Naive B cell (primary cell): ENCODE data around the gene RAP2A. TPM values are rescaled to one million over a fixed set of nuclear protein-coding genes. Genes with fewer than 3 reads are reported as not detected.

Experiments
- ATAC-seq, 2 donors: fragments of 150-1000 bp; cut with Tn5 transposase; 2 replicates each; pipeline ENCODE4 v1.10.0; 2021; ENCODE audit warnings: low read depth in 2 of 2, mild to moderate bottlenecking in 2 of 2, moderate library complexity in 2 of 2
- DNase-seq: peaks from one replicate; pipeline ENCODE4 v3.0.0; 2022
- H3K27ac Mint-ChIP-seq, 6 donors: one replicate each; pipeline ENCODE4 v1.8.0; 2020 to 2022; ENCODE audit warnings: mild to moderate bottlenecking in 6 of 6, mixed read lengths in 6 of 6, moderate library complexity in 5 of 6, inconsistent platforms in 2 of 6
- H3K27me3 Mint-ChIP-seq, 3 donors: one replicate each; pipeline ENCODE4 v1.8.0; 2021 to 2022; ENCODE audit warnings: mixed read lengths in 3 of 3, mild to moderate bottlenecking in 1 of 3
- H3K36me3 Mint-ChIP-seq, 2 donors: one replicate each; pipeline ENCODE4 v1.8.0; 2020 to 2022; ENCODE audit warnings: mixed read lengths in 2 of 2, inconsistent platforms in 1 of 2, mild to moderate bottlenecking in 1 of 2
- H3K4me1 Mint-ChIP-seq, 3 donors: one replicate each; pipeline ENCODE4 v1.8.0; 2020 to 2022; ENCODE audit warnings: mixed read lengths in 3 of 3, inconsistent platforms in 1 of 3, mild to moderate bottlenecking in 1 of 3, moderate library complexity in 1 of 3
- H3K4me3 Mint-ChIP-seq, 8 donors: one replicate each; pipeline ENCODE4 v1.8.0; 2020 to 2022; ENCODE audit warnings: mild to moderate bottlenecking in 8 of 8, mixed read lengths in 8 of 8, moderate library complexity in 8 of 8, inconsistent platforms in 2 of 8
- H3K9me3 Mint-ChIP-seq, 7 donors: one replicate each; pipeline ENCODE4 v1.8.0; 2020 to 2022; ENCODE audit warnings: mixed read lengths in 7 of 7, mild to moderate bottlenecking in 5 of 7, inconsistent platforms in 2 of 7, moderate library complexity in 1 of 7
- polyA plus RNA-seq, 6 donors: library from polyadenylated mRNA; unstranded; fragments of 300-500 nt; fragmentation: Illumina TruSeq; gene quantifications; one replicate each; pipeline ENCODE4 v1.2.3, GENCODE V29; 2021; ENCODE audit warnings: low read depth in 6 of 6

The RAP2A gene
- polyA plus RNA-seq, 6 donors from 2014 or later = 1.2 to 2.7 (median 1.7) TPM

- Mint-ChIP-seq H3K27me3 (peaks cover 0 to 30% (median 7%) of the 10 kb centered on the region in 3 donors), H3K4me3 (no peak overlapping the region), H3K4me1 (peaks cover 16 to 20% (median 20%) of the 10 kb centered on the region in 3 donors), H3K27ac (no peak overlapping the region), H3K9me3 (peaks cover 0 to 7% (median 0%) of the 10 kb centered on the region in 7 donors), H3K36me3 (no peaks in the 10 kb centered on the region)
- DNase-seq (no peak), ATAC-seq (no peak)
These were observed 3.7 kb upstream of the RAP2A start for GRCh38 chr13:97430296-97430695.

GRCh38 chr13:97431171-97431764 is 2.7 kb upstream of the RAP2A start:
- Mint-ChIP-seq H3K27ac (no peak overlapping the region), H3K4me3 (peak overlapping the region in 4 of 8 donors; percentile 46 to 92 (median 69)), H3K9me3 (peaks cover 0 to 4% (median 0%) of the 10 kb centered on the region in 7 donors), H3K4me1 (peaks cover 20 to 23% (median 23%) of the 10 kb centered on the region in 3 donors), H3K27me3 (peaks cover 0 to 23% (median 7%) of the 10 kb centered on the region in 3 donors), H3K36me3 (no peaks in the 10 kb centered on the region)
- no peak for DNase-seq
- no peak for ATAC-seq

GRCh38 chr13:97432232-97432916 is 1.6 kb upstream of the RAP2A start:
- Mint-ChIP-seq H3K4me3 (peak overlapping the region; percentile 87 to 99 (median 97)), H3K27me3 (peaks cover 0 to 22% (median 7%) of the 10 kb centered on the region in 3 donors), H3K27ac (peak overlapping the region; percentile 98 to 100 (median 100)), H3K4me1 (peaks cover 20 to 23% (median 23%) of the 10 kb centered on the region in 3 donors), H3K36me3 (no peaks in the 10 kb centered on the region), H3K9me3 (peaks cover 0 to 4% (median 0%) of the 10 kb centered on the region in 7 donors)
- no peak for DNase-seq
- ATAC-seq = no peak

GRCh38 chr13:97432917-97433726 is 847 bp upstream of the RAP2A start:
- ATAC-seq (peak; percentile 71 to 73), DNase-seq (peak; percentile 99)
- Mint-ChIP-seq H3K27me3 (peaks cover 0 to 22% (median 7%) of the 10 kb centered on the region in 3 donors), H3K4me1 (peaks cover 20 to 23% (median 23%) of the 10 kb centered on the region in 3 donors), H3K9me3 (peaks cover 0 to 4% (median 0%) of the 10 kb centered on the region in 7 donors), H3K36me3 (no peaks in the 10 kb centered on the region), H3K4me3 (peak overlapping the region; percentile 87 to 99 (median 97)), H3K27ac (peak overlapping the region; percentile 98 to 100 (median 100))

GRCh38 chr13:97434397-97435201 is 630 bp downstream of the RAP2A start:
- H3K27ac Mint-ChIP-seq = peak overlapping the region; percentile 73 to 98 (median 87)
- peak overlapping the region; percentile 85 to 95 (median 92) for H3K4me3 Mint-ChIP-seq
- ATAC-seq (peak in 1 of 2 donors; percentile 0), DNase-seq (peak; percentile 42)
- H3K36me3 Mint-ChIP-seq = no peaks in the 10 kb centered on the region
- H3K9me3 Mint-ChIP-seq = peaks cover 0 to 4% (median 0%) of the 10 kb centered on the region in 7 donors
- H3K4me1 Mint-ChIP-seq = peaks cover 20 to 23% (median 23%) of the 10 kb centered on the region in 3 donors
- peaks cover 0 to 10% (median 2%) of the 10 kb centered on the region in 3 donors for H3K27me3 Mint-ChIP-seq

- ATAC-seq = no peak
- DNase-seq = no peak
- Mint-ChIP-seq H3K9me3 (peaks cover 0 to 4% (median 0%) of the 10 kb centered on the region in 7 donors), H3K4me3 (peak overlapping the region; percentile 85 to 95 (median 92)), H3K36me3 (no peaks in the 10 kb centered on the region), H3K4me1 (peaks cover 20 to 23% (median 23%) of the 10 kb centered on the region in 3 donors), H3K27me3 (peaks cover 0 to 7% (median 0%) of the 10 kb centered on the region in 3 donors), H3K27ac (peak overlapping the region in 2 of 6 donors; percentile 89 to 98)
These were observed 1.4 kb downstream of the RAP2A start for GRCh38 chr13:97435323-97435722.

GRCh38 chr13:97435794-97436193 is 1.8 kb downstream of the RAP2A start:
- H3K4me3 Mint-ChIP-seq = peak overlapping the region in 5 of 8 donors; percentile 47 to 92 (median 68)
- H3K27me3 Mint-ChIP-seq = peaks cover 0 to 5% (median 0%) of the 10 kb centered on the region in 3 donors
- peak overlapping the region in 2 of 6 donors; percentile 46 to 98 for H3K27ac Mint-ChIP-seq
- no peak for DNase-seq
- H3K4me1 Mint-ChIP-seq = peaks cover 20 to 23% (median 23%) of the 10 kb centered on the region in 3 donors
- peaks cover 0 to 4% (median 0%) of the 10 kb centered on the region in 7 donors for H3K9me3 Mint-ChIP-seq
- H3K36me3 Mint-ChIP-seq = no peaks in the 10 kb centered on the region
- no peak for ATAC-seq

- ATAC-seq = no peak
- Mint-ChIP-seq H3K36me3 (no peaks in the 10 kb centered on the region), H3K4me3 (peak overlapping the region in 1 of 8 donors; percentile 87), H3K4me1 (peaks cover 20 to 23% (median 20%) of the 10 kb centered on the region in 3 donors), H3K9me3 (peaks cover 0 to 4% (median 0%) of the 10 kb centered on the region in 7 donors), H3K27me3 (no peaks in the 10 kb centered on the region), H3K27ac (no peak overlapping the region)
- DNase-seq = no peak
These were observed 2.9 kb downstream of the RAP2A start for GRCh38 chr13:97436845-97437244.

GRCh38 chr13:97437729-97438128 is 3.8 kb downstream of the RAP2A start:
- Mint-ChIP-seq H3K4me1 (peaks cover 12 to 15% (median 14%) of the 10 kb centered on the region in 3 donors), H3K4me3 (no peak overlapping the region), H3K27me3 (no peaks in the 10 kb centered on the region), H3K36me3 (no peaks in the 10 kb centered on the region), H3K9me3 (peaks cover 0 to 4% (median 0%) of the 10 kb centered on the region in 7 donors), H3K27ac (no peak overlapping the region)
- DNase-seq = no peak
- ATAC-seq = no peak

- ATAC-seq (no peak), DNase-seq (no peak)
- Mint-ChIP-seq H3K4me1 (peaks cover 6 to 13% (median 6%) of the 10 kb centered on the region in 3 donors), H3K4me3 (no peak overlapping the region), H3K27ac (no peak overlapping the region), H3K9me3 (no peaks in the 10 kb centered on the region), H3K36me3 (no peaks in the 10 kb centered on the region), H3K27me3 (no peaks in the 10 kb centered on the region)
These were observed 5.1 kb downstream of the RAP2A start for GRCh38 chr13:97438856-97439595.

GRCh38 chr13:97440598-97441170 is 6.7 kb downstream of the RAP2A start:
- peaks cover 0 to 5% (median 2%) of the 10 kb centered on the region in 3 donors for H3K4me1 Mint-ChIP-seq

GRCh38 chr13:97441368-97441767 is 7.4 kb downstream of the RAP2A start:
- no peak overlapping the region for H3K4me3 Mint-ChIP-seq
- no peaks in the 10 kb centered on the region for H3K27me3 Mint-ChIP-seq
- H3K4me1 Mint-ChIP-seq = no peaks in the 10 kb centered on the region
- no peak overlapping the region for H3K27ac Mint-ChIP-seq
- DNase-seq (no peak), ATAC-seq (no peak)
- no peaks in the 10 kb centered on the region for H3K9me3 Mint-ChIP-seq
- no peaks in the 10 kb centered on the region for H3K36me3 Mint-ChIP-seq

More at GRCh38 chr13:97440598-97441170, 6.7 kb downstream of the RAP2A start:
- Mint-ChIP-seq H3K4me3 (no peak overlapping the region), H3K36me3 (no peaks in the 10 kb centered on the region), H3K27me3 (no peaks in the 10 kb centered on the region), H3K9me3 (no peaks in the 10 kb centered on the region), H3K27ac (no peak overlapping the region)
- ATAC-seq = no peak
- DNase-seq = no peak
